ENCODE data around the gene CFAP97D1. TPM values are rescaled to one million over a fixed set of nuclear protein-coding genes. Genes with fewer than 3 reads are reported as not detected.

CFAP97D1 gene
- total RNA-seq, 2 experiments from 2014 or later = 0.07 TPM; not detected in 1

DNA sequence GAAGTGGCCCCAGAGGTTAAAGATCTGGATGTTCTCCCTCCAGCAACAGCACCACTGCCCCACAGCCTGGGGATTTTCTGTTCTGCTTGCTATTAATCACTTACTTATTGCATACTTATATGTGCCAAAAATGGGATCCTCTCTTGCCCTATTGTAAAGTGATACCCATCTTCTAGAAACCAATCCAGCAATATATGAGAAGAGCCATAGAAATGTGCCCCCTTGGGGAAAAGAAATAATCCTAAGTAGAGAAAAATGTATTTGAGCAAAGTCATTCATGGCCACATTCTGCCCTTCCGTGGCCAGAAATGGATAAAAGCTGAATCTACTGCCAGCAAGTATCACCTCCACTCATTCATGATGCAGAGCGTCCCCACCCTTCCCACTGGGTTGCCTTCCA, 42.5 kb upstream of the CFAP97D1 start:
- POLR2A ChIA-PET = interaction anchor here (0.7 kb wide), 1 partner anchor 22 kb away, joined by 3 read pairs; no protein-coding TSS in a partner anchor

DNA sequence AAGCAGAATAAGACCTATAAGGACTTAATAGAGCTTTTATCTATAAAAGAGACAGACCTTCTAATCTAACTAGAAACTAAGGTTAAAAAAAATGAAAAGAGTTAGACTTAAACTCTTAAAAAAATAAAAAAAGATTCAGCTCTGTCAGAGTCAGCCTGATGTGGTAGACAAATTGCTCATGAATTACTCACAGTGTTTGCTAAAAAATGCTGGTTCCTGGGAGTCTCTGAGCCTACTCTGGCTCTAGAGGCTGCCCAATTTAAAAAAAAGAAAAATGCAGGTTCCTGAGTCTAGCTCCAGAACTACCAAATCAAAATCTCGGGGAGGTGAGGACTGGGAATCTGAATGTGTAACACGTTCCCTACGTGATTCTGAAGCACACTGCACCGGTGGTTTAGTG, 39.7 kb upstream of the CFAP97D1 start:
- DNase-seq = no peak
- ChIA-PET CTCF (interaction anchor here (0.9 to 3.2 kb wide), 6 partner anchors 17 to 204 kb away, joined by 3 to 14 read pairs (median 4); no protein-coding TSS in a partner anchor), POLR2A (interaction anchor here (0.6 kb wide), 1 partner anchor 223 kb away, joined by 3 read pairs; no protein-coding TSS in a partner anchor)
- no peak for ATAC-seq
- no peaks in the 10 kb centered on the region for H3K36me3 Mint-ChIP-seq (ENCODE audit: low read depth)
- no peaks in the 10 kb centered on the region for H3K9me3 Mint-ChIP-seq
- H3K27me3 Mint-ChIP-seq = peaks cover 17% of the 10 kb centered on the region
- H3K4me1 Mint-ChIP-seq (ENCODE audit: low read depth) = no peaks in the 10 kb centered on the region
- intact Hi-C loops (cut with micrococcal nuclease) = no loop called here
- H3K4me3 Mint-ChIP-seq = no peak overlapping the region
- H3K27ac Mint-ChIP-seq = no peak overlapping the region
- TF ChIP-seq, protein P1, sequence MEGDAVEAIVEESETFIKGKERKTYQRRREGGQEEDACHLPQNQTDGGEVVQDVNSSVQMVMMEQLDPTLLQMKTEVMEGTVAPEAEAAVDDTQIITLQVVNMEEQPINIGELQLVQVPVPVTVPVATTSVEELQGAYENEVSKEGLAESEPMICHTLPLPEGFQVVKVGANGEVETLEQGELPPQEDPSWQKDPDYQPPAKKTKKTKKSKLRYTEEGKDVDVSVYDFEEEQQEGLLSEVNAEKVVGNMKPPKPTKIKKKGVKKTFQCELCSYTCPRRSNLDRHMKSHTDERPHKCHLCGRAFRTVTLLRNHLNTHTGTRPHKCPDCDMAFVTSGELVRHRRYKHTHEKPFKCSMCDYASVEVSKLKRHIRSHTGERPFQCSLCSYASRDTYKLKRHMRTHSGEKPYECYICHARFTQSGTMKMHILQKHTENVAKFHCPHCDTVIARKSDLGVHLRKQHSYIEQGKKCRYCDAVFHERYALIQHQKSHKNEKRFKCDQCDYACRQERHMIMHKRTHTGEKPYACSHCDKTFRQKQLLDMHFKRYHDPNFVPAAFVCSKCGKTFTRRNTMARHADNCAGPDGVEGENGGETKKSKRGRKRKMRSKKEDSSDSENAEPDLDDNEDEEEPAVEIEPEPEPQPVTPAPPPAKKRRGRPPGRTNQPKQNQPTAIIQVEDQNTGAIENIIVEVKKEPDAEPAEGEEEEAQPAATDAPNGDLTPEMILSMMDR (IDR thresholded peaks at IDR 0.05) = no peak

More for the DNA sequence above, 42.5 kb upstream of the CFAP97D1 start:
- Mint-ChIP-seq H3K4me3 (no peak overlapping the region), H3K9me3 (peaks cover 4% of the 10 kb centered on the region), H3K4me1 (ENCODE audit: low read depth) (no peaks in the 10 kb centered on the region), H3K36me3 (ENCODE audit: low read depth) (no peaks in the 10 kb centered on the region), H3K27ac (no peak overlapping the region), H3K27me3 (peaks cover 5% of the 10 kb centered on the region)
- DNase-seq = no peak
- intact Hi-C loops (cut with micrococcal nuclease) = no loop called here
- CTCF ChIA-PET = interaction anchor here (0.8 to 3.2 kb wide), 3 partner anchors 23 to 57 kb away, joined by 3 to 14 read pairs (median 3); no protein-coding TSS in a partner anchor
- ATAC-seq = no peak
- TF ChIP-seq, protein P1 (IDR thresholded peaks at IDR 0.05) = no peak

DNA sequence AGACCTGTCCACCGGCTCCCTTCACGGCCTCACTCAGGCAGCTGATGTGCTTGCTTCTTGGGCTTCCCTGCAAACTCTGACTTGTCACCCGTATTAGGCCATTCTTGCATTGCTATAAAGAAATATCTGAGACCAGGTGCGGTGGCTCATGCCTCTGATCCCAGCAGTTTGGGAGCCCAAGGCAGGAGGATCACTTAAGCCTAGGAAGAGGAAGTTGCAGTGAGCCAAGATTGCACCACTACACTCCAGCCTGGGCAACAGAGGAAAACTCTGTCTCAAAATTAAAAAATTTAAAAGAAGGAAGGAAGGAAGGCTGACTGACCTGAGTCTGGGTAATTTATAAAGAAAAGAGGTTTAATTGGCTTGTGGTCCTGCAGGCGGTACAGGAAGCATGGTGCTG, 38.6 kb upstream of the CFAP97D1 start:
- Mint-ChIP-seq H3K27me3 (peaks cover 23% of the 10 kb centered on the region), H3K36me3 (ENCODE audit: low read depth) (no peaks in the 10 kb centered on the region), H3K4me1 (ENCODE audit: low read depth) (no peaks in the 10 kb centered on the region), H3K9me3 (no peaks in the 10 kb centered on the region), H3K27ac (no peak overlapping the region), H3K4me3 (no peak overlapping the region)
- ATAC-seq (no peak), DNase-seq (no peak)
- POLR2A ChIA-PET = interaction anchor here (0.6 kb wide), 1 partner anchor 246 kb away, joined by 3 read pairs; no protein-coding TSS in a partner anchor
- intact Hi-C loops (cut with micrococcal nuclease) = no loop called here
- CTCF ChIA-PET = interaction anchor here (1.6 kb wide), 1 partner anchor 18 kb away, joined by 3 read pairs; no protein-coding TSS in a partner anchor
- TF ChIP-seq, protein P1 (IDR thresholded peaks at IDR 0.05) = no peak

DNA sequence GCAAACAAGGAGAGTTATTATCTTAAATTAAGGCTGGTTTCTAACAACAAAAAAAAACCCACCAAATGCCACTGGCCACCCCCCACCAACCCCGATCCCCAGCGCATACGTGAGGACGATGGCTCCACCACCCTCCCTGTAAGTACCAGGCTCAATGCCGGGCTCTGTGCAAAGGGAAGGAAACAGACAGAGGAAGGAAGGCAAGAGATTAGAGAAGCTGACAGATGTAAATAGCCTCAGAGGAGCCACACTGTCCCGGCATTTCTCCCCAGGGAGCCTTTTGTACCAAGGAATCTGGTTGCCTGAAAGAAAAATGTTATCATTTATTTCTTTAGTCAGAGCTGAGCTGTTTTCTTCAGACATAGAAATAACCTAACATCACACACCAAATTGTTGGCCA, 34.7 kb upstream of the CFAP97D1 start:
- Mint-ChIP-seq H3K36me3 (ENCODE audit: low read depth) (no peaks in the 10 kb centered on the region), H3K9me3 (no peaks in the 10 kb centered on the region), H3K27me3 (peaks cover 25% of the 10 kb centered on the region), H3K4me3 (no peak overlapping the region), H3K4me1 (ENCODE audit: low read depth) (no peaks in the 10 kb centered on the region), H3K27ac (no peak overlapping the region)
- DNase-seq = no peak
- intact Hi-C loops (cut with micrococcal nuclease) = no loop called here
- ChIA-PET CTCF (interaction anchor here (1.0 to 6.8 kb wide), 6 partner anchors 12 to 169 kb away, joined by 3 to 39 read pairs (median 4); partner anchors contain the start of gene SOST), POLR2A (no interaction called here)
- TF ChIP-seq, protein P1 (IDR thresholded peaks at IDR 0.05) = no peak
- ATAC-seq = no peak

DNA sequence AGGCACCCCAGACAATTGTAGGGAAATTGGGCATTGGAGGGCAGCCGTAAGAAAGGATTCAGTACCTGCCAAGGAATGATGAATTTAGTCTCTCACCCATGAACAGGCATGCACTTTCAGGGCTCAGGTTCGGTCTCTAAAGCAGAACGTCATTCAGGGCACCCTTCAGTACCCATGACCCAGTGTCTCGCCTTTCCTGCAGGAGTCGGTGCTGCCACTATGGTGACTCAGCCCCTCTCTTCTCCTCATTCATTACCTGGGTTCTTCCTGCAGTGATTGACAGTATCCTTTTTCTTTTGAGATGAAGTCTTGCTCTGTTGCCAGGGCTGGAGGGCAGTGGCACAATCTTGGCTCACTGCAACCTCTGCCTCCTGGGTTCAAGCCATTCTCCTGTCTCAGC, 30.1 kb upstream of the CFAP97D1 start:
- Mint-ChIP-seq H3K27ac (no peak overlapping the region), H3K36me3 (ENCODE audit: low read depth) (no peaks in the 10 kb centered on the region), H3K4me1 (ENCODE audit: low read depth) (no peaks in the 10 kb centered on the region), H3K4me3 (no peak overlapping the region), H3K27me3 (peaks cover 25% of the 10 kb centered on the region), H3K9me3 (no peaks in the 10 kb centered on the region)
- POLR2A ChIA-PET = no interaction called here
- TF ChIP-seq, protein P1 (IDR thresholded peaks at IDR 0.05) = no peak
- DNase-seq (no peak), ATAC-seq (no peak)
- intact Hi-C loops (cut with micrococcal nuclease) = no loop called here
- CTCF ChIA-PET = interaction anchor here (1.0 to 6.8 kb wide), 3 partner anchors 10 to 173 kb away, joined by 3 to 39 read pairs (median 18); no protein-coding TSS in a partner anchor

Measured in activated CD8-positive, alpha-beta T cell treated with anti-CD3 and anti-CD28 coated beads for 36 hours (primary cell).